Heart right ventricle (tissue), 16 donors: ENCODE data around the gene ZNF784. TPM values are rescaled to one million over a fixed set of nuclear protein-coding genes. Genes with fewer than 3 reads are reported as not detected.

Experiments
- ATAC-seq, 8 donors: fragments of 200-7000 bp; cut with Tn5 transposase; one replicate each; pipeline ENCODE4 v1.9.1; 2020; ENCODE audit warnings: mild to moderate bottlenecking in 8 of 8, moderate library complexity in 8 of 8, moderate number of reproducible peaks in 1 of 8
- DNase-seq, 2 donors: peaks; one replicate each; pipeline ENCODE4 v3.0.0-alpha.2; 2020
- H3K27ac ChIP-seq, 10 donors: fragments of 200-600 bp; sonication (generic) in 2 of 10; one replicate each; pipeline versions ENCODE4 v1.5.0 to v1.8.0; 2020 to 2022; ENCODE audit warnings: mild to moderate bottlenecking in 3 of 10
- H3K27me3 ChIP-seq, 7 donors: fragments of 200-600 bp; one replicate each; pipeline ENCODE4 v1.8.0; 2021 to 2022; ENCODE audit warnings: mild to moderate bottlenecking in 2 of 7
- H3K36me3 ChIP-seq, 9 donors: fragments of 200-600 bp; sonication (generic) in 1 of 9; one replicate each; pipeline versions ENCODE4 v1.5.0 to v1.8.0; 2020 to 2022; ENCODE audit warnings: mild to moderate bottlenecking in 2 of 9
- H3K4me1 ChIP-seq, 9 donors: fragments of 200-600 bp; sonication (generic) in 1 of 9; one replicate each; pipeline versions ENCODE4 v1.5.0 to v1.8.0; 2020 to 2022; ENCODE audit warnings: mild to moderate bottlenecking in 4 of 9
- H3K4me3 ChIP-seq, 10 donors: fragments of 200-600 bp; sonication (generic) in 2 of 10; one replicate each; pipeline versions ENCODE4 v1.5.0 to v1.8.0; 2020 to 2022; ENCODE audit warnings: mild to moderate bottlenecking in 7 of 10, moderate library complexity in 2 of 10
- H3K9me3 ChIP-seq, 11 donors: fragments of 200-600 bp in 10 of 11; sonication (generic) in 2 of 11; one replicate each; pipeline versions ENCODE4 v1.5.0 to v1.8.0; 2013 to 2022; ENCODE audit warnings: mild to moderate bottlenecking in 2 of 11, control low read depth in 1 of 11, moderate library complexity in 1 of 11
- CTCF ChIP-seq, 9 donors: fragments of 200-600 bp; sonication (generic) in 2 of 9; IDR thresholded peaks; one replicate each; pipeline versions ENCODE4 v1.5.0 to v1.8.0; 2021 to 2022; ENCODE audit warnings: antibody characterized with exemption in 9 of 9, mild to moderate bottlenecking in 5 of 9, moderate library complexity in 1 of 9
- WGBS, 2 donors: extraction: QIAGEN DNeasy Blood & Tissue Kit; methylation state at CpG; one replicate each; pipeline ENCODE4 v1.1.7; 2013; ENCODE audit warnings: inconsistent platforms in 1 of 2; 5-methylcytosine and 5-hydroxymethylcytosine counted together
- intact Hi-C, 10 donors: fragments of 100-400 bp; cut with DNase I; formaldehyde crosslinking; loops; one replicate each; pipeline versions ENCODE4 v1.11.1 to v1.14.2; 2022
- polyA plus RNA-seq, 2 donors: library from polyadenylated mRNA; stranded (reverse); fragments of 200-250 nt; gene quantifications; one replicate each; pipeline ENCODE4 v1.2.3, GENCODE V29; 2013
- total RNA-seq, 10 donors: library from RNA; stranded (reverse); fragmentation: NEBNext Ultra II Directional in 3 of 10; extraction: Animal tissue kit (Norgen Biotek cat#: 25700) in 3 of 10; gene quantifications; one replicate each; pipeline versions ENCODE4 v1.2.1 to v1.2.4, GENCODE V29; 2021 to 2023
- donor health status: Arrhythmogenic right ventricular cardiomyopathy.
- donor health status: ischemic (EF 13 %, LVEDD 7.1; RV severe dilation, severe dysfunction).
- donor health status: healthy with polysubstance abuse.
- donor health status: DM: no; HTN: yes; CAD: no.
- donor health status: DM: no; HTN: no; CAD: no.
- donor health status: ischemic (EF 25% LVEDD 6.9; RV normal size, moderate dysfunction).
- donor health status: ischemic (EF 25% LVEDD 5.7; RV mildly dilated, moderate dysfunction).
- donor health status: healthy.
- donor health status: DM: yes; HTN: yes; CAD: no.
- donor health status: Ischemic cardiomyopathy.
- donor health status: ischemic (EF 35%, LVEDD 5.7; RV mildly dilated, moderate dysfunction).
- donor health status: nonischemic (EF 11% LVEDD 7.7; RV severe dilation, severe dysfunction).
- donor health status: DM: yes; HTN: yes; CAD: no.
- donor health status: PGD.
- donor health status: ischemic (EF 29% LVEDD 5.4; RV normal size, mild dysfunction).
- donor health status: nonischemic (EF 23%, LVEDD 6.1; RV moderate dilation, normal function).

Gene ZNF784
- total and polyA plus RNA-seq, 12 donors, result 6.4 to 16.4 (median 11.8) TPM

- Histone ChIP-seq H3K4me1 (peaks cover 19 to 89% (median 69%) of the 10 kb centered on the region in 9 donors), H3K36me3 (peaks cover 0 to 14% (median 4%) of the 10 kb centered on the region in 9 donors), H3K4me3 (peak overlapping the region; percentile 74 to 95 (median 84)), H3K27ac (peak overlapping the region; percentile 87 to 95 (median 90)), H3K9me3 (no peaks in the 10 kb centered on the region), H3K27me3 (no peaks in the 10 kb centered on the region)
- TF ChIP-seq CTCF (IDR thresholded peaks at IDR 0.05), result peak in 7 of 9 donors; percentile 20 to 64 (median 52)
- ATAC-seq, result peak in 6 of 8 donors; percentile 16 to 30 (median 26)
- intact Hi-C loops, result no loop called here
- peak; percentile 54 to 71 for DNase-seq
- 8 to 18% methylated on average over 38 of the region's 38 CpGs for WGBS, 2 donors
These were observed 15.7 kb upstream of the ZNF784 start for GRCh38 chr19:55640043-55640576.

DNA sequence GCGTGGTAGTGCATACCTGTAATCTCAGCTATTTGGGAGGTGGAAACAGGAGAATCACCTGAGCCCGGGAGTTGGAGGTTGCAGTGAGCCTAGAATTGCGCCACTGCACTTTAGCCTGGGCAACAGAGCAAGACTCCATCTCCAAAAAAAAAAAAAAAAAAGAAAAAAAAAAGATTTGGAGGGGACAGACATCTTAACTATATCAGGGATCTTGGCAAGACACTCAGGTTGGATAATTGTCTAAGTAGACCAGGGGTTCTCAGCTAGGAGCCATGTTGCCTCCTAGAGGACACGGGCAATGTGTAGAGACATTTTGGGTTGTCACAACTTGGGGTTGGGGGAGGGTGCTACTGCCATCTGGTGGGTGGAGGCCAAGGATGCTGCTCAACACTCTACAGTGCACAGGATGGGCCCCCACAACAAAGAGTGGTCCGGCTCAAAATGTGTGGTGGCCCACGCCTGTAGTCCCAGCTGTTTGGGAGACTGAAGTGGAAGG, 14.5 kb upstream of the ZNF784 start:
- H3K27me3 ChIP-seq, result no peaks in the 10 kb centered on the region
- ATAC-seq (no peak), DNase-seq (peak in 1 of 2 donors; percentile 29)
- WGBS, 2 donors, result 86 to 88% methylated on average over 6 of the region's 6 CpGs
- H3K36me3 ChIP-seq, result peaks cover 0 to 8% (median 0%) of the 10 kb centered on the region in 9 donors
- H3K4me3 ChIP-seq, result no peak overlapping the region
- TF ChIP-seq CTCF (IDR thresholded peaks at IDR 0.05), result peak in 8 of 9 donors; percentile 13 to 56 (median 40)
- H3K27ac ChIP-seq, result peak overlapping the region in 1 of 10 donors; percentile 91
- H3K4me1 ChIP-seq, result peaks cover 19 to 82% (median 63%) of the 10 kb centered on the region in 9 donors
- no peaks in the 10 kb centered on the region for H3K9me3 ChIP-seq
- intact Hi-C loops, result loop anchor here in 2 of 10 donors (10.0 kb wide), 2 partner anchors 124 to 494 kb away; partner anchors contain the start of gene TNNT1 (in 1 of the 2)

GRCh38 chr19:55637534-55637933, 13.2 kb upstream of the ZNF784 start:
- Histone ChIP-seq H3K36me3 (peaks cover 0 to 8% (median 0%) of the 10 kb centered on the region in 9 donors), H3K4me1 (peaks cover 19 to 74% (median 57%) of the 10 kb centered on the region in 9 donors), H3K27ac (no peak overlapping the region), H3K27me3 (no peaks in the 10 kb centered on the region), H3K4me3 (no peak overlapping the region), H3K9me3 (no peaks in the 10 kb centered on the region)
- peak in 1 of 2 donors; percentile 7 for DNase-seq
- intact Hi-C loops, result loop anchor here in 2 of 10 donors (10.0 kb wide), 2 partner anchors 123 to 493 kb away; partner anchors contain the start of gene TNNT1 (in 1 of the 2)
- WGBS, 2 donors, result 74 to 81% methylated on average over 11 of the region's 11 CpGs
- TF ChIP-seq CTCF (IDR thresholded peaks at IDR 0.05), result no peak
- no peak for ATAC-seq

DNA sequence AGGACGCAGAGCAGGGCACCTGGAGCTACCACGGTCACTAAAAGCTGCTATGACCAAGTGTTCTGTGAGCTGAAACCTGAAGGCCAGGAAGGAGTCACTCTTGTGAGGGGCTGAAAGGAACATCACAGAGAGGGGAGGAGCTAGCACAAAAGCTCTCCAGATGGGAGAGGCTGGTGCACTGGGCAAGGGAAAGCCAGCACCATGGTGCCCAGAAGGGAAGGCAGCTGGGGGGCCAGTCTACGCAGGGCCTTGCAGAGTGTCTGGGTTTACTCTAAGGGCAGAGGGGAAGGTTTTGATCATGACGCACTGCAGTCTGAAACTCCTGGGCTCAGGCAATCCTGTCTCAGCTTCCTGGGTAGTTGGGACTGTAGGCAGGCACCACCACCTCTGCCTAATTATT, 12.4 kb upstream of the ZNF784 start:
- intact Hi-C loops, result loop anchor here in 2 of 10 donors (10.0 kb wide), 2 partner anchors 122 to 492 kb away; partner anchors contain the start of gene TNNT1 (in 1 of the 2)
- H3K4me1 ChIP-seq, result peaks cover 14 to 68% (median 52%) of the 10 kb centered on the region in 9 donors
- WGBS, 2 donors, result 85 to 95% methylated on average over 4 of the region's 4 CpGs
- ATAC-seq, result no peak
- DNase-seq, result peak in 1 of 2 donors; percentile 8
- H3K27ac ChIP-seq, result no peak overlapping the region
- no peaks in the 10 kb centered on the region for H3K27me3 ChIP-seq
- TF ChIP-seq CTCF (IDR thresholded peaks at IDR 0.05), result no peak
- H3K36me3 ChIP-seq, result peaks cover 0 to 8% (median 0%) of the 10 kb centered on the region in 9 donors
- H3K4me3 ChIP-seq, result peak overlapping the region in 2 of 10 donors; percentile 92 to 96
- H3K9me3 ChIP-seq, result no peaks in the 10 kb centered on the region
